Keratinocyte (primary cell): Measurements from ENCODE around the gene OTOP2. TPM values are rescaled to one million over a fixed set of nuclear protein-coding genes. Genes with fewer than 3 reads are reported as not detected.

Experiments used
- DNase-seq: peaks from one replicate; pipeline ENCODE4 v3.0.0-alpha.2; 2011; ENCODE audit warnings: low read depth, missing footprints, low spot score
- FAIRE-seq: peaks from 2 replicates; lab custom pipeline; 2011; peaks lifted over from hg19 to GRCh38; lab: Jason Lieb, UNC
- H2AFZ ChIP-seq: 2 replicates; pipeline ENCODE4 v1.6.0; 2012; ENCODE audit warnings: low read length, control low read depth, inconsistent platforms; ENCODE audit not compliant: control insufficient read depth
- H3K27ac ChIP-seq: 2 replicates; pipeline ENCODE4 v1.5.1; 2011; ENCODE audit warnings: low read length; ENCODE audit not compliant: control insufficient read depth, insufficient read depth
- H3K27me3 ChIP-seq: 3 replicates; pipeline ENCODE4 v1.6.0; 2011; ENCODE audit warnings: low read length; ENCODE audit not compliant: control insufficient read depth, insufficient read depth; ENCODE audit errors: extremely low read depth
- H3K36me3 ChIP-seq, 2 experiments: 2 replicates in 1 of 2; 3 replicates in 1 of 2; pipeline ENCODE4 v1.5.1; 2011; ENCODE audit warnings: low read length in 2 of 2, mild to moderate bottlenecking in 1 of 2; ENCODE audit not compliant: control insufficient read depth in 2 of 2, insufficient read depth in 2 of 2; ENCODE audit errors: extremely low read depth in 1 of 2
- H3K4me1 ChIP-seq: 3 replicates; pipeline ENCODE4 v1.5.1; 2011; ENCODE audit warnings: low read length; ENCODE audit not compliant: control insufficient read depth, insufficient read depth; ENCODE audit errors: extremely low read depth
- H3K4me2 ChIP-seq: 3 replicates; pipeline ENCODE4 v1.6.0; 2011; ENCODE audit warnings: low read depth, low read length; ENCODE audit not compliant: control insufficient read depth, insufficient read depth; ENCODE audit errors: extremely low read depth
- H3K4me3 ChIP-seq, 3 experiments: fragments of 200-600 bp in 1 of 3; sonication (generic) in 1 of 3; 2 replicates in 2 of 3; 3 replicates in 1 of 3; pipeline ENCODE4 v1.5.1; 2011 to 2016; ENCODE audit warnings: low read length in 3 of 3, mild to moderate bottlenecking in 3 of 3, control low read depth in 2 of 3, inconsistent platforms in 1 of 3, low read depth in 1 of 3, mixed read lengths in 1 of 3, mixed run types in 1 of 3, moderate library complexity in 1 of 3; ENCODE audit not compliant: control insufficient read depth in 2 of 3, insufficient read depth in 2 of 3; ENCODE audit errors: extremely low read depth in 1 of 3
- H3K79me2 ChIP-seq: 2 replicates; pipeline ENCODE4 v1.6.0; 2012; ENCODE audit warnings: low read length; ENCODE audit not compliant: control insufficient read depth, insufficient read depth
- H3K9ac ChIP-seq: 3 replicates; pipeline ENCODE4 v1.6.0; 2011; ENCODE audit warnings: low read length; ENCODE audit not compliant: control insufficient read depth, insufficient read depth; ENCODE audit errors: extremely low read depth
- H3K9me1 ChIP-seq: 3 replicates; pipeline ENCODE4 v1.6.0; 2011; ENCODE audit warnings: low read length; ENCODE audit not compliant: control insufficient read depth, insufficient read depth; ENCODE audit errors: extremely low read depth
- H3K9me3 ChIP-seq: 2 replicates; pipeline ENCODE4 v1.5.1; 2012; ENCODE audit warnings: low read depth, low read length; ENCODE audit not compliant: control insufficient read depth
- H4K20me1 ChIP-seq: 3 replicates; pipeline ENCODE4 v1.6.0; 2011; ENCODE audit warnings: low read length; ENCODE audit not compliant: control insufficient read depth, insufficient read depth; ENCODE audit errors: extremely low read depth
- CTCF ChIP-seq, 3 experiments: IDR thresholded peaks in 1 of 3; conservative IDR thresholded peaks in 1 of 3; optimal IDR thresholded peaks in 1 of 3; 2 replicates in 2 of 3; 3 replicates in 1 of 3; pipeline versions ENCODE3 to v1.5.1; 2011; ENCODE audit warnings: low read length in 3 of 3, mild to moderate bottlenecking in 3 of 3, moderate library complexity in 2 of 3, control low read depth in 1 of 3, inconsistent platforms in 1 of 3; ENCODE audit not compliant: insufficient read depth in 2 of 3; ENCODE audit errors: extremely low read depth in 1 of 3
- EZH2 ChIP-seq: IDR thresholded peaks from one replicate; pipeline ENCODE4 v1.6.1; 2012; ENCODE audit warnings: inconsistent platforms, mild to moderate bottlenecking, low read length, moderate library complexity
- dilution Hi-C: fragments of 300-500 bp; cut with MboI; formaldehyde crosslinking; loops from one replicate; pipeline ENCODE4 v1.7.0; 2020; ENCODE audit warnings: low sequenced_read_pairs; ENCODE audit not compliant: extremely low pct_ligation_motif_present
- polyA minus RNA-seq, 3 experiments: library from RNA; depleted of rRNA, polyadenylated mRNA; stranded (reverse); fragments of >200 nt; gene quantifications; 1 replicate in 1 of 3; 2 replicates in 1 of 3; 3 replicates in 1 of 3; pipeline ENCODE4 v1.2.3, GENCODE V29; 2011
- polyA plus RNA-seq, 5 experiments: library from polyadenylated mRNA; depleted of rRNA in 3 of 5; stranded (reverse) in 3 of 5; stranded (forward) in 1 of 5; unstranded in 1 of 5; fragments of >200 nt; gene quantifications; 1 replicate in 1 of 5; 2 replicates in 3 of 5; 3 replicates in 1 of 5; pipeline versions ENCODE4 v1.2.1 to v1.2.3, GENCODE V29; 2011 to 2012; ENCODE audit warnings: missing spikeins in 2 of 5, low read depth in 1 of 5, low replicate concordance in 1 of 5

Gene OTOP2
- polyA plus RNA-seq (0.08 TPM in 1 of 3 replicates, not detected in the others), polyA minus RNA-seq (0.07 TPM in 1 of 3 replicates, not detected in the others)
- polyA plus RNA-seq (2011; ENCODE audit: low read depth) = not detected
- not detected in 2 replicates for polyA plus RNA-seq (2011; cell fraction: cytosol; rRNA removed)
- polyA plus RNA-seq (2011; cell fraction: nucleus; rRNA removed) = 0.08 and 0.11 TPM in 2 replicates
- not detected in 2 replicates for polyA plus RNA-seq (2012; ENCODE audit: low replicate concordance)
- not detected for polyA minus RNA-seq (2011; cell fraction: cytosol; rRNA and poly(A)+ RNA removed)
- not detected in 2 replicates for polyA minus RNA-seq (2011; cell fraction: nucleus; rRNA and poly(A)+ RNA removed)

- DNase-seq (no peak), FAIRE-seq (no peak)
- peak within 1 kb of the TSS; percentile 34 to 54 (median 37) for H3K4me3 ChIP-seq
- H3K9ac ChIP-seq = no peak within 1 kb of the TSS
- H3K9me1 ChIP-seq = no peaks in the 10 kb centered on the region
- TF ChIP-seq EZH2 (peak; percentile 98), CTCF (optimal IDR thresholded peaks at IDR 0.05 in 1 of 3, IDR thresholded peaks at IDR 0.05 in 1 of 3, conservative IDR thresholded peaks at IDR 0.05 in 1 of 3; ENCODE audit: extremely low read depth in 1 of 3, insufficient read depth in 2 of 3, low read length in 3 of 3) (no peak)
- H4K20me1 ChIP-seq = no peaks in the 10 kb centered on the region
- H3K36me3 ChIP-seq = no peaks in the 10 kb centered on the region
- no peaks in the 10 kb centered on the region for H3K9me3 ChIP-seq
- no peak within 1 kb of the TSS for H2AFZ ChIP-seq
- H3K4me2 ChIP-seq = peak within 1 kb of the TSS; percentile 66
- no peaks in the 10 kb centered on the region for H3K79me2 ChIP-seq
- dilution Hi-C loops = no loop called here
- H3K4me1 ChIP-seq = peaks cover 19% of the 10 kb centered on the region
- peaks cover 52% of the 10 kb centered on the region for H3K27me3 ChIP-seq
- H3K27ac ChIP-seq = no peak within 1 kb of the TSS
Observed at GRCh38 chr17:74924250-74924948, at the start of gene OTOP2. TSS of gene OTOP2 (plus strand) at chr17:74924273. CDS start at chr17:74924633, 360 bp downstream.

GRCh38 chr17:74874615-74875037, 49.4 kb upstream of the OTOP2 start:
- dilution Hi-C loops = no loop called here
- Histone ChIP-seq H3K4me2 (no peak overlapping the region), H3K27ac (no peak overlapping the region), H3K9me3 (no peaks in the 10 kb centered on the region), H4K20me1 (no peaks in the 10 kb centered on the region), H3K9me1 (no peaks in the 10 kb centered on the region), H3K4me1 (peaks cover 30% of the 10 kb centered on the region), H3K4me3 (no peak overlapping the region), H3K36me3 (peaks cover 0 to 2% of the 10 kb centered on the region in 2 experiments), H3K79me2 (peaks cover 8% of the 10 kb centered on the region), H2AFZ (no peak overlapping the region), H3K27me3 (no peaks in the 10 kb centered on the region), H3K9ac (no peak overlapping the region)
- no peak for FAIRE-seq
- no peak for TF ChIP-seq EZH2
- no peak for DNase-seq
